ENCODE measurements around the gene CAMTA1. TPM values are rescaled to one million over a fixed set of nuclear protein-coding genes. Genes with fewer than 3 reads are reported as not detected.
A peak's percentile ranks its signal among the peaks of the same experiment; 100 is the strongest.

Gene CAMTA1
- total and polyA plus RNA-seq, 2 experiments from 2014 or later = 89.0 to 145 TPM

DNA sequence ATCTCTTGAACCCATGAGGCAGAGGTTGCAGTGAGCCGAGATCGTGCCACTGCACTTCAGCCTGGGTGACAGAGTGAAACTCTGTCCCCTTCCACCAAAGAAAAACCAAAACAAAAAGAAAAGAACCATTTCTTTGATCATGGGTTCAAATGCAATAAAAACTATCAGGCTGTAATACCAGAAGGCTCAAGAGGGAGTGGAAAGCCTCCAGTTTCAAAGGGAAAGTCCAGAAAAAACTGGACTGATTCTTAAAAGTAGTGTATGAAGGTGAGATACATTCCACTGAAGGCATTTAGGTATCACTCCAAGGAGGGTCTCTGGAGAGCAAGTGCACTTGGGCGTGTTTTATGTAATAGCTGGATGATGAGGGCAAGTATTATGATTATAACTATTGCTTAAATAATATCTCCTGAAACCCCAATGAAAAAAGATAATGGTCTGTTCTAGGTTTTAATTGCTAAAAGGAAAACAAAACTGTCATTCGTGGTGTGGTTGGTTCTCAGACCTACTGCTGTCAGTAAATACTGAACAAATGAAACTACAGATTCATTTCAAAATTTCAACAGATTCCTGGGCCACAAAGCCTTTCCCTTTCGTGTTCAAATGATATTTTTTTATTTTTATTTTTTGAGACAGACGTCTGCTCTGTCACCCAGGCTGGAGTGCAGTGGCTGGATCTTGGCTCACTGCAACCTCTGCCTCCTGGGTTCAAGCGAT is 6.0 kb upstream of the CAMTA1 start:
- Histone ChIP-seq H4K20me1 (ENCODE audit: insufficient read depth, poor library complexity, severe bottlenecking) (no peaks in the 10 kb centered on the region), H2AFZ (no peak overlapping the region), H3K4me3 (no peak overlapping the region), H3K4me2 (no peak overlapping the region), H3K9me3 (ENCODE audit: low read depth) (no peaks in the 10 kb centered on the region), H3K36me3 (replicated peaks; ENCODE audit: insufficient read depth, low read depth) (no peaks in the 10 kb centered on the region), H3K9me2 (replicated peaks; ENCODE audit: insufficient read depth) (no peaks in the 10 kb centered on the region), H3K27ac (no peak overlapping the region), H3K4me1 (ENCODE audit: insufficient read depth) (peaks cover 4% of the 10 kb centered on the region), H3K79me2 (peaks cover 6% of the 10 kb centered on the region), H3K27me3 (no peaks in the 10 kb centered on the region)
- no peak for TF ChIP-seq EZH2 (IDR thresholded peaks at IDR 0.05; ENCODE audit: borderline replicate concordance)
- TF ChIP-seq EZH2phosphoT487 (IDR thresholded peaks at IDR 0.05; ENCODE audit: low read depth, severe bottlenecking, unreplicated experiment) = no peak
- TF ChIP-seq CTCF (IDR thresholded peaks at IDR 0.05; ENCODE audit: poor library complexity) = no peak
- WGBS (ENCODE audit: low lambda C conversion rate, missing lambda C conversion rate) = 87% methylated on average over 7 of the region's 7 CpGs
- no peak for DNase-seq (ENCODE audit: low spot score)

- Histone ChIP-seq H3K79me2 (peaks cover 19% of the 10 kb centered on the region), H3K36me3 (replicated peaks; ENCODE audit: insufficient read depth, low read depth) (no peaks in the 10 kb centered on the region), H4K20me1 (ENCODE audit: insufficient read depth, poor library complexity, severe bottlenecking) (peaks cover 12% of the 10 kb centered on the region), H3K4me3 (no peak overlapping the region), H3K9me3 (ENCODE audit: low read depth) (no peaks in the 10 kb centered on the region), H3K4me2 (no peak overlapping the region), H2AFZ (no peak overlapping the region), H3K4me1 (ENCODE audit: insufficient read depth) (peaks cover 8% of the 10 kb centered on the region), H3K9me2 (replicated peaks; ENCODE audit: insufficient read depth) (no peaks in the 10 kb centered on the region), H3K27me3 (no peaks in the 10 kb centered on the region), H3K27ac (no peak overlapping the region)
- WGBS (ENCODE audit: low lambda C conversion rate, missing lambda C conversion rate) = 96% methylated on average over 6 of the region's 6 CpGs
- no peak for TF ChIP-seq CTCF (IDR thresholded peaks at IDR 0.05; ENCODE audit: poor library complexity)
- no peak for TF ChIP-seq EZH2 (IDR thresholded peaks at IDR 0.05; ENCODE audit: borderline replicate concordance)
- TF ChIP-seq EZH2phosphoT487 (IDR thresholded peaks at IDR 0.05; ENCODE audit: low read depth, severe bottlenecking, unreplicated experiment) = no peak
- no peak for DNase-seq (ENCODE audit: low spot score)
These were observed 3.1 kb upstream of the CAMTA1 start for GRCh38 chr1:6782151-6782550.

DNA sequence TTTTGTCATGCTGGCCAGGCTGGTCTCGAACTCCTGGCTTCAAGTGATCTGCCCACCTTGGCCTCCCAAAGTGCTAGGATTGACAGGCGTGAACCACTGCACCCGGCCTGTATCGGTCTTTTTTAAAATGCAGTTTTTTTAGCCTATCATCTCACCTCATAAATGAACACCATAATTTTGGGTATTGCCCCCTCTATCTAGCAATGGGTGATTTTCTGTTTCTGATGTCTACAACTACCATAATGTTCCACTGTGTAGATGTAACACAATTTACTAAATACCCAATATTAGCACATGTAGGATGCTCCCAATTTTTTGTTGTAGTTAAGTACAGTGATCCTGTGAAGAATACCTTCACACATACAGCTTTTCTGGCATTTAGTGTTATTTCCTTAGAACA is 2.0 kb upstream of the CAMTA1 start:
- no peak overlapping the region for H3K27ac ChIP-seq

More for the DNA sequence above, 2.0 kb upstream of the CAMTA1 start:
- Histone ChIP-seq H2AFZ (no peak overlapping the region), H3K9me2 (replicated peaks; ENCODE audit: insufficient read depth) (no peaks in the 10 kb centered on the region), H3K36me3 (replicated peaks; ENCODE audit: insufficient read depth, low read depth) (no peaks in the 10 kb centered on the region), H3K27me3 (no peaks in the 10 kb centered on the region), H3K9me3 (ENCODE audit: low read depth) (no peaks in the 10 kb centered on the region), H3K4me2 (peak overlapping the region; percentile 82), H3K4me3 (no peak overlapping the region), H3K79me2 (peaks cover 30% of the 10 kb centered on the region), H4K20me1 (ENCODE audit: insufficient read depth, poor library complexity, severe bottlenecking) (peaks cover 17% of the 10 kb centered on the region), H3K4me1 (ENCODE audit: insufficient read depth) (peaks cover 8% of the 10 kb centered on the region)
- TF ChIP-seq EZH2 (IDR thresholded peaks at IDR 0.05; ENCODE audit: borderline replicate concordance) = no peak
- no peak for TF ChIP-seq EZH2phosphoT487 (IDR thresholded peaks at IDR 0.05; ENCODE audit: low read depth, severe bottlenecking, unreplicated experiment)
- no peak for TF ChIP-seq CTCF (IDR thresholded peaks at IDR 0.05; ENCODE audit: poor library complexity)
- DNase-seq (ENCODE audit: low spot score) = no peak
- WGBS (ENCODE audit: low lambda C conversion rate, missing lambda C conversion rate) = 93% methylated on average over 4 of the region's 4 CpGs

Measured in hepatocyte (in vitro differentiated cells).